ENCODE data around the gene ZDHHC16. TPM values are rescaled to one million over a fixed set of nuclear protein-coding genes. Genes with fewer than 3 reads are reported as not detected.
A peak's percentile ranks its signal among the peaks of the same experiment; 100 is the strongest.

ZDHHC16 gene
- total RNA-seq, 1 donor from 2014 or later: 28.0 TPM

DNA sequence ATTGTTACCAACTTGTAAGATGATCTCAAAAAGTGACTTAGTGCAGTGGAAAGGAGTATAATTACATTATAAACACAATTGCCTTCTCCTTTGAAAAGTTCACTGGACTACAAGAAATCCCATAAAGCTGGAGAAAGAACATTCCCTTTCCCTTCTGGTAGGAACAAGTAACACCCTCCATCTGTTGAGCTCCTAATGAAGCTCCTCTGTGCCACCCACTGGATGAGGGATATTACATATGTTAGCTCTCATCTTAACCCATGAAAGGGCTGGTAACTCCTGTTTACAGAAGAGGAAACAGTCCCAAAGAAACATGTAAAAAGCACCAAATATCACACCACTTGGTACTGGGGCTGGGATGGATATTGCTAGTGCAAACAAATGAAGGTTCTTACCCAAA lies 11.9 kb upstream of the ZDHHC16 start:
- DNase-seq (ENCODE audit: low spot score): no peak

DNA sequence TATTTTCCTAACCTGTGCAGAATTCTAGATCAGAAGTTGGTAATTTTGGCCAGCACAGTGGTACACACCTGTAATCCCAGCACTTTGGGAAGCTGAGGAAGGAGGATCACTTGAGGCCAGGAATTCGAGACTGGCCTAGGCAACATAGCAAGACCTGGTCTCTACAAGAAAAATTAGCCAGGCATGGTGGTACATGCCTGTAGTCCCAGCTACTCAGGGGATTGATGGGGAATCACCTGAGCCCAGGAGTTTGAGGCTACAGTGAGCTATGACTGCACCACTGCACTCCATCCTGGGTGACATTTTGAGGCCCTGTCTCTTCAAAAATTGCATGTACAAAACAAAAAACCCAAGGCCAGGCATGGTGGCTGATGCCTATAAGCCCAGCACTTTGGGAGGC lies 11.4 kb upstream of the ZDHHC16 start:
- no peak for DNase-seq (ENCODE audit: low spot score)

DNA sequence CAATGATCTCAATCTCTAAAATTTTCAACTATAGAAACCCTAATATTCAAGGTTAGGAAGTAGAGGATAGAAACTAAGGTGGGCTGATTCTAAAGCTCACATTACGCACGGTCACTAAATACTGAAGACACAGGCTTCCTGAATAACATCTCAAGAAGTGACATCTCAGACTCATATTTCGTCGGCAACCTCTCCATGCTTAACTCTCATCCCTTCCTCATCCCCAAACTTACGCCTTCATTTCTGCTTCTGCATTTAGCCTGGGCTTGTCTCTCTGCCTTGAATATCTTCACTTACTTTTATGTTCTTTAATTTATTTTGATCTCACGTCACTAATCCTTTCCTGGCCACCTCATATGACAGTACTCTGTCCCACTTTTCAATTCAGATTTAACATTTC lies 10.8 kb upstream of the ZDHHC16 start:
- no peak for DNase-seq (ENCODE audit: low spot score)

DNA sequence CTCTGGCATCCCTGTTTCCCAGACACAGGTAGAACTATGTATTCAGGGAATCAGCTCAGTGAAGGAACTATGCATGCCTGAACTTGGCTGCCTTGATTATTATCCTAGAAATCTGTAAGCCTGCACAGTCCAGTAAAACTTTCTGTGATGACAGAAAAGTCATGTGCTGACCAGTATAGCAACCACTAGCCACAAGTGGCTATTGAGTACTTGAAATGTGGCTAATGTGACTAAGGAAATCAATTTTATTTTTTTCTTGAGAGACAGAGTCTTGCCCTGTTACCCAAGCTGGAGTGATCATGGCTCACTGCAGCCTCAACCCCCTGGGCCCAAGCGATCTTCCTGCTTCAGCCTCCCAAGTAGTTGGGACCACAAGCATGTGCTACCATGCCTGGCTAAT lies 3.7 kb upstream of the ZDHHC16 start:
- no peak for DNase-seq (ENCODE audit: low spot score)

DNA sequence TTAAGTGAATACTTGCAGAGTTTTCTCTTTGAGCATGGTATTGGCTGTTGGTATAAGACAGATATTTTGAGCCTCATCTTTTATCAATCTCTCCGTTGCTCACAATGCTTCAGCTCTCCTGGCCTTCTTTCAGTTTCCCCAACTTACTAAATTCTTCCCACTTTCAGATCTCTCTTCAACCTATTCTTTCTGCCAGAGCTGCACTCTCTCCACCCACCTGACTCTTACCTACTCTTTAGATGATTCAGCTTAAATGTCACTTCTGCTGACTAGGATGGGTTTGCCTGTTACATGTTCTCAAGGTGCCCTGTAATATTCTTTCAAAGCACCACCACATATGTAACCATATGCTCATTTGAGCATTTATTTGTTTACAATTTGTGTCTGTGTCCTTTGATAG lies 1.8 kb upstream of the ZDHHC16 start:
- no peak for DNase-seq (ENCODE audit: low spot score)

DNA sequence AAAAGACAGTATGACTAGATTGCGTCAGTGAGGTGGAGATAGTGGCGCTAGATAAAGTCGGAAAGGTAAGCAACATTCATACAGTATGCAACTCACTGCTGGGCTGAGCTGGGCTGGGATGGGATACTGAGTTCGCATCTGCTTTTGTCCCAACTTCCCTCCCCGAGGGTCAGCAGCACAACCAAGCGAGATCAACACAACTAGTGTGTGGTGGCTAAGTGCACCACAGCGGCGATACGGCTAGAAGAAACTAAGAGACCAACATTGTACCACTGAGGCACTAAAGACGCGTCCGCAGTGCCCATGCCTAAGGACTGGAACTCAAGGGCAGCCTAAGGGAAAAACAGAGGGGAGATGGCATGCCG lies 636 bp upstream of the ZDHHC16 start:
- DNase-seq (ENCODE audit: low spot score): no peak

DNA sequence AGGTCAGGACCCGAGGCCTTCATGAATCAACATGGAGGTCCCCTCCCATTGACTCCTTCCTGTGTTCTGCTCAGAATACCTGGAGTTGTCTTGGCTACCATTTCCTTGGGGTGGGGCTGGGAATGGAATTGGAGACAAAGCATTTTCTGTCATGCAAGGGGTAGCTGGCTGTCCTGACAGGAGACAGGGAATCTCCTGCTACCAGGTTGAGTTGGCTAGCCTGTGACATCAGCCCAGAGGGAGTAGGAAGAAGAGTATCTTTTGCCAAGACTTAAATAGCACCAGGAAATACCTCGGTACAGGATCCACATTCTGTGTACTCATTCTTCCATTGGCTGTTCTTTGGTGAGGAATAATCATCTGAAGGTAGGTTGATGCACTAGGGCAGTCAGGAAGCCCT lies 4.9 kb downstream of the ZDHHC16 start:
- no peak for DNase-seq (ENCODE audit: low spot score)

DNA sequence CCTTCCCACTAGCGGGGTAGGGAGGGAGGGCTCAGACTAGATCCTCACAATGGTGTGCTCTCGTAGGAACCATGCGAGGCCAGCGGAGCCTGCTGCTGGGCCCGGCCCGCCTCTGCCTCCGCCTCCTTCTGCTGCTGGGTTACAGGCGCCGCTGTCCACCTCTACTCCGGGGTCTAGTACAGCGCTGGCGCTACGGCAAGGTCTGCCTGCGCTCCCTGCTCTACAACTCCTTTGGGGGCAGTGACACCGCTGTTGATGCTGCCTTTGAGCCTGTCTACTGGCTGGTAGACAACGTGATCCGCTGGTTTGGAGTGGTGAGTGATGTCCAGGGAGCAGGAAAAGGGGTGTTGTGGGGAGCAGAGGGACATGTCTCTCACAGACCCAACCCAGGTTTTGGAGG lies 5.6 kb downstream of the ZDHHC16 start:
- no peak for DNase-seq (ENCODE audit: low spot score)

DNA sequence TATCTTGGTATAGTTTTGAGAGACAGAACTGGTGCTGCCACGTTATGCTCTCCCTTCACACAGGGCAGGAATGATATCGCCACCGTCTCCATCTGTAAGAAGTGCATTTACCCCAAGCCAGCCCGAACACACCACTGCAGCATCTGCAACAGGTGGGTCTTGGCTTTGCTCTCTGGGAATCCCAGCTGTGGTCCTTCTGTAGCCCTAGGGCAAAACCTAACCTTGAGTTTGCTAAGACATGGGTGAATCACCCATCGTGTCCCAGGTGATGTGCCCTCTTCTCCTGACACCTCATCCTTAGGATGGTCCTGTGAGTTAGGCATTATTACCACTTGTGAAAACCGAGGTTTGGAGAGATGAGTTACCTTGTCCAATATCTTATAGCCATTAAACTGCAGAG lies 6.4 kb downstream of the ZDHHC16 start:
- no peak for DNase-seq (ENCODE audit: low spot score)

DNA sequence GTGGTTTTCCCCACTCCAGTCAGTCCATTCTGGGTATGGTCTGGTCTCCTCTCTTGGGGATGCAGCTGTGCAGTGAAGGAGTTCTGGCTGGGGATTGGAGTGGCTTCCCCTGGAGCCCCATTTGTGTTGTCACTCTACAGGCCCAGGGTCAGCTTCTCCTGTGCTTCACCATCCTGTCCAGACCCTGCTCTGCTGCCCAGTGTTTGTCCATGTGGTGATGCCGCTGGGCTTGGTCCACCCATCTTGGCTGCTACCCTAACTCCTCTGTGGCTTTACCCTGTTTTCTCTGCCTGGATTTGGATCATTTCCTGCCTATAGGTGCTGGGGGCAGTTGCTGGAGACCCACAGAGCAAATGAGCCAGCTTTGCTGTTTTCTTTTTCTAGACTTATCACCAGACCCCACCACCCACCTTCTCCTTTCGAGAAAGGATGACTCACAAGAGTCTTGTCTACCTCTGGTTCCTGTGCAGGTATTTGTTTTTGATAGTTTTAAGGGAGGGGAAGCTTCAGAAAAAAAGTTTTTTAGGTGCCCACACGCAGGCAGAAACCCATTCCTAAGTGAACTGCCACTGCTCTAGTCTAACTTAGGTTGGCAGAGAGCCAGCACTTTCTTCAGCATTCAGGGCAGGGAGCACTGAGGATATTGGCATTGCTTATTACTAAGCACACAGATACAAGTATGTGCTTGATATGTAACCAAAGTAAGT lies 8.5 kb downstream of the ZDHHC16 start:
- DNase-seq (ENCODE audit: low spot score): no peak

DNA sequence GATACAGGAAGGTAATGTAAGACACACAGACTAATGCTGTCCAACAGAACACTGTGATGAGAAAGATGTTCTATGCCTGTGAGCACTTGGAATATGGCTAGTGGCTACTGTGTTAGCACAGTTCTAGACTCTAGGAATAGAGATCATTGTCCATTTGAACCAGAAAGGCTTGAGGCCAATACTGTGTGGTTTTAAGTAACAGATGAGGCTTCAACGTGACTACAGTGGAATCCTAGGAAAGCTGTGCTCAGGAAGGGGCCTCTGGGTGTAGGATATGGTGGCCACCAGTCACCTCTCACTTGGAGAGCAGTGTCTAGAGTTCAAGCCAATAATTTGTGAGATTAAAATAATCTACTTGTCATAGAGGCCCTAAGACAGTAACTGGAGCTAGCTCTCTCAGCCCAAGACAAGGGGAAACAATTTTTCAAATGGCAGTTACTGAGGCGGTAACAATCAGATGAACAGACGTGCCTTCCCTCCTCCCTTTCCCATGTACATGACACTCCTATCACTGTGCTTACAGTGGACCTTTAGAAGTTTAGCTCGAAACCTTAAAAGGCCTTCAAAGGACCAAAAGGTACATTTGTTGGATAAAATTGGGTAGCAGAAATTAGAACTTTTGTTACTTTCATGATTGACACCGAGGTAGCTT lies 10.2 kb downstream of the ZDHHC16 start:
- DNase-seq (ENCODE audit: low spot score): no peak

DNA sequence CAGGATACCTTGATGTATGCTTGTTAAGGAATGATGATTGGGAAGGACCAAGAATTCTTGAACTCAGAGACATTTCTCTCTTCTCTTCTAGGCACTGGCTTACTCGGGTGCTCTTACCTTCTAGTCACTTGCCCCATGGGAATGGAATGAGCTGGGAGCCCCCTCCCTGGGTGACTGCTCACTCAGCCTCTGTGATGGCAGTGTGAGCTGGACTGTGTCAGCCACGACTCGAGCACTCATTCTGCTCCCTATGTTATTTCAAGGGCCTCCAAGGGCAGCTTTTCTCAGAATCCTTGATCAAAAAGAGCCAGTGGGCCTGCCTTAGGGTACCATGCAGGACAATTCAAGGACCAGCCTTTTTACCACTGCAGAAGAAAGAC lies 10.7 kb downstream of the ZDHHC16 start:
- DNase-seq (ENCODE audit: low spot score): no peak

DNA sequence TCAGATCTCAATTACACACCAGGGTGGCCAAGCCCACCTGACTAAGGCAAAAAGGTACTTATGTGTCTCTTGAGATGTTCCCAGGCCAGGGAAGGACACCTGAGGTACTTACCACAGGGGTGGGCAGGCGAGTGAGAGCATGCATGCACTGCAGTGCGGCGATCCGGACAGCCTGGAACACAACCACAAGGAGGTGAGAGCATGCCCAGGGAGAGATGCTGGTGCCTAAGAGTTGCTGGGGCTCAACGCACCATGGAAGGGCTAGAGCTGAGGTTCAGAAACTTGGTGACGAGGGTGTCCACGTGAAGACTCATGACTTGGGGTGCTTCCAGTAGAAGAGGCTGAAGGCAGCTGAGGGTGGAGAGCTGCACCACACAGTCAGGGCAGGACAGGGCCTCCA lies 13.1 kb downstream of the ZDHHC16 start:
- no peak for DNase-seq (ENCODE audit: low spot score)

DNA sequence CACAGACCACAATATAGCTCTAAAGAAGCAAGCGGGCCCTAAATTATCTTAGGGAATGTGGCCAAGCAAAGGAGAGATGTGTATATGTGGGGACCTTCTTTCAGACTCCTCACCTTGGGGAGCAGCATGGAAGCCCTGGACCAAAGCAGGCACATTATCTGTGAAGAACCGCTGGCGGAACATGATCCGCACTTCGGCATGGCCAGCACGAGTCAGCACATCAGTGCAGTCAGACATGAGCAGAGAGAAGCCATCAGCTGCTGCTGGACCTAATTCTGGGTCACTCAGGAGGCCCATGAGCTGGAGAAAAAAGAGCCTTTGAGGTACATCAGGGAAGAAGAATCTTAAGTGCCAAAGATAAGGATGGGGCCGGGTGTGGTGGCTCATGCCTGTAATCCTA lies 14.0 kb downstream of the ZDHHC16 start:
- DNase-seq (ENCODE audit: low spot score): no peak

DNA sequence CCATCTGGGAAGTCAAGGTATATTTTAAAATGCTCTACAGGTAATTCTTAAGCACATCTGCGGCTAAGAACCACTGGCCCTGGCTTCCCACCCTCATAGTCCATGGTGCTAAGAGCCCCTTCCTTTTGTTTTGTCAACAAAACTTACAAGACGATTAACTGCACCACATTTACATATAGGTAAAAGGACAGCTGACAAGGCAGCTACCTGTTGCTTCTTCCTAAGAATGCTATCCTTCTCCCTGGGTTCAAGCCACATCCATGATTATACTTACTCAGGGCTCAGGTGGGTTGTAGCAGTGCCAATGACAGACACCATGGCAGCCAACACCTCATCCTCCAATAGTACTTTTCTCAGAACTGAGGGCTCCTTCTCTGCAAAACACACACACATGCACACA lies 16.3 kb downstream of the ZDHHC16 start:
- DNase-seq (ENCODE audit: low spot score): no peak

DNA sequence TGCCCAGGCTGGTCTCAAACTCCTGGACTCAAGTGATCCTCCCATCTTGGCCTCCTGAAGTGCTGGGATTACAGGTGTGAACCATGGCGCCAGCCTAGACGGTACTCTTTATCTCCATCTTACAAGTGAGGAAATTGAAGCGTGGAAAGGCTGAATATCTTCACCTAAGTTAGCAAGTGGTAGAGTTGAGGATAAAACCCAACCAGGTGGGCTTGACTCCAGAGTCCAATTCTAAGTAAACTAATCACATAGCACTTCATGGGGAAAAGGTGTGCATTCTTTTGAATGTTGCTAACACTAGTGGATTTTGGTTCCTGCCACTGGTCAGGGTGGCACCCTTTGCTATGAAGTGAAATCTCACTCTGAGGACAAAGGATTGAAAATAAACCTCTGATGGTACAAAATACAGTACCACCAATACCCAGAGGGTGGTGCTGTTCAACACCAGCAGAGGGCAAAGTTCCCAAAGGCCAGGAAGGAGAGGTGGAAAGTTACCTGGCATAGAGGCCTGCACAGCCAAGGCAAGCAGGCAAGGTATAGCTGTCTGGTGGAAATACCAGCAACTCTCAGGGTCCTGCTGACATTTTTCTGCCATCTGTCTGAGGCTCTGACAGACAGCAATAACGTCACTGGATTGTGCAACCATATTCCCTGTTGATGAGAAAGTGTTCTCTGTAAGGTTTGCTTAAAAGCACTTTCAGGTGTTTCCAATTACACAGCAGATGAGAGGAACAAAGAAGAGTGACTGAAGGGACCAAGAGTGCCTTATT lies 17.6 kb downstream of the ZDHHC16 start:
- peak; percentile 33 for DNase-seq (ENCODE audit: low spot score)

DNA sequence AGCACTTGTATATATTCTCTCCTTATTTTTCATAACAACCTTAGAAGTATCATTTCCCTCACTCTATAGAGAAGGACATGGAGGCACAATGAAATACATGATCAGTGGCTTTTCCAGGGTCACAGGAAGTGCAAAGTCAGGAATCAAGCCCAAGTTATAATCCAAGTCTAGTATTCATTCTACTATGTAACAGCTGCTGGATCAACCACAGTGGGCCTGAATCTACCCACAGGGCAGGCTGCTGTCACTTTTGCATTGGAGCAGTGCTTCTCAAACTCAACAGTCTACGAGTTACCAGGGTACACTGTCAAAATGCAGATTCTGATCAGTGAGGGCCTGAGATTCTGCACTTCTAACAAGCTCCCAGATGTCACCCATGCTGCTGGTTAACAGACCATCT lies 18.3 kb downstream of the ZDHHC16 start:
- DNase-seq (ENCODE audit: low spot score): peak; percentile 1

DNA sequence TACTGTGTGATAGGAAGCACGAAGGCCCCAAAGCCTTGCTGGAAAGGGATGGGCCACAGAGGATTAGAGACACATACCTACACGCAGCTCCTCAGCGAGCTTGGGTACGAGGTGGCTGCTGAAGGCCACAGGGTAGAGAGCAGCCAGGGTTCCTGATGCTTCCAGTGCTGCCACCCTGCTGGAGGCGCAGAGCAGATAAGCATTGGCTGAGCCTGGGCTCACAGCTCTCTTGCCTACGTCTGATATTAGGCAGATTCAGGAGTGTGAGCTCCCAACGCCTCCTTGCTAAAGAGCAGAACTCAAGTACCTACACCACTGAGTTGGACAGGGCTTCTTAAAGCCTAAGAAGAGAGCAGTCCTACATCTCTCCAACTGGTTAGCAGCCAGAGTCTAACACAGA lies 20.0 kb downstream of the ZDHHC16 start:
- peak; percentile 67 for DNase-seq (ENCODE audit: low spot score)

DNA sequence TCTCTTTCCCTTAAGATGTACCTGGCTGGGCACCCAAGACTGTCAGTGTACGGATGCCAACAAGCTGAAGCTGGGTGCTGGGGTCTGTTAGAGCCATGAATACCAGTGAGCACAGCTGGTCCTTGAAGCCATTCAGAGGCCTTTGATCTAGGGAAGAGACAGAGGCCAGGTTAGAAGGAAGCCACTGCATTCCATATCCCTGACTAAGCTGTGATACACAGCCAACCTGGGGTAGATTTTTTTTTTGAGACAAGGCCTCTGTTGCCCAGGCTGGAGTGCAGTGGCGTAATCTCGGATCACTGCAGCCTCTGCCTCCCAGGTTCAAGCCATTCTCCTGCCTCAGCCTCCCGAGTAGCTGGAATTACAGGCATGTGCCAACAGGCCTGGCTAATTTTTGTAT lies 20.8 kb downstream of the ZDHHC16 start:
- peak; percentile 33 for DNase-seq (ENCODE audit: low spot score)

DNA sequence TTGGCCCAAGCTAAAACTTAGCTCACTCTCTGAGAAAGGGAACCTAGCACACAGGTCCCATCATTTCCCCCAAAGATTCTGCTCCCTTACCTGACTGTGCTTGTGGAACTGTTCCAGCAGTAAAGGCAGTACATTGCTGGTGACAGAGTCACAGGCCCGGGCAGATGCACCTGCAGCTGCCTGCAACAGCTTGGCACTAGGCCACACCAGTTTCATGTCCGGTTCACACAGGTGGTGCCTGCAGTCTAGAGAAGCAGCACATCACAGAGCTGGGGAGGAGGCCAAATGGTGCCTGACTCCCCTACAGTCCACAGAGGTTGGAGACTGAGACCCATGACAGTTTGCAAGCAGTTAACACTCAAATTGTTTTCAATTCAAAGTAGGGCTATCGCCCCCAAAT lies 22.2 kb downstream of the ZDHHC16 start:
- peak; percentile 57 for DNase-seq (ENCODE audit: low spot score)

DNA sequence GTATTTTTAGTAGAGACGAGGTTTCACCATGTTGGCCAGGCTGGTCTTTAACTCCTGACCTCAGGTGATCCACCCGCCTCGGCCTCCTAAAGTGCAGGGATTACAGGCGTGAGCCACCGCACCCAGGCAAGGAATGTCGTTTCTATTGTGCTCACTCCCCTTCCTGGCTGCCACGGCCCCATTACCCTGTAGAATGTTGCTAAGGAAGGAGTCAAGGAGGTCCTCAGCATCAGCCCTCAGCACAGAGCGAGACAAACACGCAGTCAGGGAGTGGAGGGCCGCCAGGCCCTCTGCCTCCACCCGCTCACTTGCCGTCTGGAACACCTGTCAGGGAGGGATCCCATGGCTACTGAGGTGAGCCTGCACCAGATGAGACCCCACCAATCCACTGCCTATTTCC lies 22.8 kb downstream of the ZDHHC16 start:
- peak; percentile 59 for DNase-seq (ENCODE audit: low spot score)

DNA sequence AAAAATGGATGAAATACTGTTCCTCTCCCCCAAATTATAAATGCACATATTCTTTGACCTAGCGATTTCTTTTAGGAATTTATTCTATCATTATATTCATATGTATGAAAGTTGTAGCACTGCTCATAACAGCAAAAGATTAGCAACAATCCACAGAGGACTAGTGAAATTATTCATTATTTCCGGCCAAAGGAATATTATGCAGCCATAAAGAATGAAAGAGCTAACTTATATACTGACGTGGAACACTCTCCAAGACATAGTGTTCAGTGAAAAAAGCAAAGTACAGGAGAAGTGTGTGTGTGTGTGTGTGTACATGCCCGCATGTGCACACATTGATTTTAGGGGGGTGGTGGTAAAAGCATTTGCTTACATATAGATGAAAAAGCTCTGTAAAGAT lies 28.9 kb downstream of the ZDHHC16 start:
- DNase-seq (ENCODE audit: low spot score): no peak
